NCI-H1092 treated with DMSO at 0.1 percent for 48 hours (cell line): ENCODE measurements around the gene ESYT2.

Experiments used
- DNase-seq: peaks from one replicate; lab custom pipeline; 2025; lab: John Stamatoyannopoulos, UW

The ESYT2 gene

DNA sequence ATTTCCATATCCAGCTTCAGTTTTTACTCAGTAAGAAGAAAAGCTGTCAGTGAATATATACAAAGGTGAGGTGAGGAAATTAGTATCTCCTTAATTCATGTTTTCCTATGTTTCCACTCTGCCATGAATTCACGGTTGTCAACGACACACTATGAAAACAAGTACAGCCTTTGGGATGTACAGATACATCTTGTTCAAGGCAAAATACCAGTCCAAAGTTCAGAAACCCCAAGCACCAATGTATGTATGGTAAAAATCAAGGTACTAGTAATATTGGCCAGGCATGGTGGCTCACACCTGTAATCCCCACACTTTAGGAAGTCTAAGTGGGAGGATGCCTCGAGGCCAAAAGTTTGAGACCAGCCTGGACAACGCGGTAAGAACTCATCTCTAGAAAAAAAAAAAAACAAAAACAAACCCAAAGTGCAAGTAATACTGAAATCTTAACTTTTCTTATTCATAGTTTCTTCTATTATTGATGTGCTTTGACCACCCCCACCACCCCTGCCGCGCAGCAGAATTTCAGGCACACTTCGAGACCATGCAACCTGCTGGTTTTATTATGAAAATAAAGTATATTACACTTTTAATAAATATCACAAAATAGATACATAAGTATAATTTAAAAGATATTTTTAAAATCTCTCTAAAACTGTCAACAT, 3.5 kb downstream of the ESYT2 start:
- DNase-seq, result no peak

- DNase-seq, result no peak
These were observed 5.3 kb downstream of the ESYT2 start for GRCh38 chr7:158824028-158824427.

GRCh38 chr7:158821171-158822031, 7.9 kb downstream of the ESYT2 start:
- no peak for DNase-seq

DNA sequence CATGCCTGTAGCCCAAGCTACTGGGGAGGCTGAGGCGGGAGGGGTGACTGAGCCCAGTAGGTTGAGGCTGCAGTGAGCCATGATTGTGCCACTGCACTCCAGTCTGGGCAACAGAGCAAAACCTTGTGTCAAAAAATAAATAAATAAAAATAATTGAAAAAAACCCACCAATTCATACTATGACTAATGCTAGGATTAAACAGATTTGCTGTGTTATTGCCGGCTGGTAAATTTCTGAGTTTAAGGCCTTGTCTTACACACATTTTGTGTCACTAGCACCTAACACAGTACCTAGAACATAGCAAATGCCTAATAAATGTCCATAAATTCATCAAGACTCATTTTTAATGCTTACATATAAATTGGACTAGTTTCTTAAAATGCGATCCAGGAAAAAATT, 8.7 kb downstream of the ESYT2 start:
- DNase-seq, result no peak

DNA sequence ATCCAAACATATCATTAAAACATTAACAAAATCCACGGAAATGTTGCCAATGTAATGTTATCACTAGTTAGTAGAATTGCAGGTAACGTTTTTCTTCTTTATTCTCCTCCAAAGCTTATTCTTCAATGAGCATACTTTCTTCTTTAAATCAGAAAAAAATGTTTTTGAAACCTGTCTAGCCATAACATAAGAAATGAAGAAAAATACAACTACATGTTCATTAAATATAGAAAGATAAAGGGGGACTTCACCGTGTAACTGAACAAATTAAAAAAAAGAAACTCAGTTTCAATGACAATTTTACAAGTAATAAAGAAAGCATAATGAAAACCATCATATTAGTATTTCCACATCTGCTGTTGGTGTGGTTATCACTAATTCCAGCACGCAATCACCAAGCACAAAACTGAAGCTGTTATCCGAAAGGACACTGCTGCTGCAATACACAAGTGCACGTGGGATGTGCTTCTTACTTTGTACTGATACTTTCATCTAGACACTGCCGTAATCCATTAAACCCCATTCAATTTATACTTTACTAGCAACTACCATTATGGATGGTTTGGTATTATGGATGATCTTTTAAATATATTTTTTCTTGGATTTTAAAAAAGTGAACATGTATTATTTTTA, 9.6 kb downstream of the ESYT2 start:
- no peak for DNase-seq

GRCh38 chr7:158818325-158819213, 10.7 kb downstream of the ESYT2 start:
- no peak for DNase-seq

- DNase-seq, result no peak
These were observed 12.3 kb downstream of the ESYT2 start for GRCh38 chr7:158816995-158817394.

DNA sequence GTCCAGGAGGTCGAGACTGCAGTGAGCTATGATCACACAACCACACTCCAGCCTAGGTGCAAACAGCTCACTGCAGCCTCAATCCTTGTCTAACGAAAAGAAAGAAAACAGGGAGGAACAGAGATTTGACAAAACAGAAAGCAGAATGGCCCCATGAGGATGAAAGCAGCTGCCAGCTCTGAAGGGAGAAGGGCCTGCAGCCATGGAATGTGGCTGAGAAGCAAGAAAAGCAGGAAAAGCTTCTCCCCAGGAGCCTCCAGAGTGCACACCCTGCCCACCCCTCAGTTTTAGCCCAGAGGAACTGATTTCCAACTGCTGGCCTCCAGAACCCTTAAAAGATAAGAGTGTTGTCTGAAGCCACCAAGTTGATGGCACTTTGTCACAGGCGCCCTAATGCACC, 13.0 kb downstream of the ESYT2 start:
- DNase-seq, result no peak

DNA sequence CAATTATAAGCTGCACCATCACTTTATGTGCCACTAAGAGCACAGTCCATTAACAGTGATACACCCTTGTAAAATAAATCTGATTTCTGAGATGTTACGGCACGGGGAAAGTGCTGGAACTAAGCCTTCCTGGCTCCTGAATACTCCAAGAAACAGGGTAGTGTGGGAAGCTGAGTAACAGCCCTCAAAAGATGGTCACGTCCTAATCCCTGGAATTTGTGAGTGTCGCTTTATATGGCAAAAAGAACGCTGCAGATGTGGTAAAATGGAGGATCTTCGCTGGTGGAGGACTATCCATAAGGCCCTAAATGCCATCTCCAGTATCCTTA, 13.5 kb downstream of the ESYT2 start:
- no peak for DNase-seq

DNA sequence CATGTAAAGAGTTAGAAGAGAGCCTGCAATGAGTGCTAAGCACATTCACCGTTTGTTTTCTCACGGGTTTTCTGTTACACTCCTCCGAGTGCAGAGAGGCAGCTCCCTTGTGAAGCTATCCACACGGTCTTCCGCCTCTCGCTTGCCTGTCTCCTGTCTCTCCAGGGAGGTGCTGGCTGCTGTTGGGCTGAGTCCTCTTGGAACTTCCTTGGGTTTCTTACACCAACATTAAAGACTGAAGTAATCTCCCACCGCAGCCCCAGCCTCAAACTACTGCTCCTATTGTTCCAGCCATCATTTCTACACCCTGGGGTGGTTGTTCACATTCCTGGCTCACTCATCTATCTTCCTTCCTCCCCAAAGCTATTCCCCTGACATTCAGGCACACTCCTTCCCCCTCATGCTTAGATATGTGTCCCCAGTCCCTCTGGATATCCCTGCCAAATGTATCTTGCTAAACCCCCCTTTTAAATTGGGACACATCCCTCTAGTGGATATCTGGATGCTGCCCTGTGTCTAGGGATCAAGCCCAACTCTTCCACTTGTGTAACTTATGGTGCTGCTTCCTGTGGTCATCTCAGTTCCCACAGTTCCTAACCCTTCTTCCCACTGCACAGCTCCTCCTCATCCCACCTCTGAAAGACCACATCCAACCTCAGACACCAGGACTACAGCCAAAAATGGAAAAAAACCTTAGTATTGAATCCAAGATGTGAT, 14.1 kb downstream of the ESYT2 start:
- no peak for DNase-seq

GRCh38 chr7:158814637-158815036, 14.7 kb downstream of the ESYT2 start:
- no peak for DNase-seq

DNA sequence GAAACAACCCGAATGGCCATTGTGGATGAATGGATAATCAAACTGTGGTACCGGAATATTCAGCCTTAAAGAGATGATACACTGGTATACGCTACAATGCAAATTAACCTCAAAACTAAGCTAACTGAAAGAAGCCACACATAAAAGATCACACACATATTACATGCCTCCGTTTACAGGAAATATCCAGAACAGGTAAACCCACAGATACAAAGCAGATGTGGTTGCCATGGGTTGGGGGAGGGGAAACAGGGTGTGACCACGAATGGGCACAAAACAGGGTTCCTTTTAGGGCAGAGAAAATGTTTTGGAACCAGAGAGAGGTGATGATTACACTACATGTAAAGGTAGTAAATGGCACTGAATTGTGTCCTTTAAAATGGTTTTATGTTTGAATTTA, 16.6 kb downstream of the ESYT2 start:
- no peak for DNase-seq

DNA sequence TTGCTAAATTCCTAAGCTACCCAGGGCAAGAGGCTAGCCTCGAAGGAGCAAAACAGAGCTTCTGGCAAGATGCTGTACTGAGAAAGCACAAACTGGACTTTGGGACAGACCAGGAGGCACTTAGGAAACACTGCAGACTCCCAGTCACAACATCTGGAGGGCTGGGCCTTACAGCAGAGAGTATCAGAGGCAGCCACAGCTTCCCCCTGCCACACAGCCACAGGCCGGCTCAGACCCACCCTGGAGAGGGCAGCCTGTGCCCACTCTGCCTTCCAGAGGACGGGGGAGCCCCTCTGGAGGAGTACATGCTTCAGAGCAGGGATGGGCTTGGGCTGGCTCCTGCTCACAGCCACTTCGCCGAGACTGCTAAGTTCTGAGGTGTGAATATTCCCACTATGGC, 17.4 kb downstream of the ESYT2 start:
- no peak for DNase-seq

DNA sequence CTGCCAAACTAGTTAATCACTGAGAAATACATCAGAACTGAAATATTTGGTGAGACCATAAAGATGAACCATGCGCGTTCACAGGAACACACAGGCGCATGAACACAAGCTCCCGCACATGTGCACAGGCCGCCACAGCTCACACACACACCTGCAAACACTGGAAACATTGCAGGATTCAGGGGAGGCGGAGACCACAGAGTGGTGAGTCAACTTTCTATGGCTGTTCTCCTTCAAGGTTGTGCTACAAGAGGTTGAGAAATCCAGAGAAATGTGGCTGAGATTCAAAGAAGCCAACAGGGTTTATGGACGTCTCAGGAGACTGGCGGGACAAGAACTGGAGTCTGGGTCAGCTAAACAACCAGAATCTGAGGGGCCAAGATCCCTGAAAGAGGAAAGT, 17.8 kb downstream of the ESYT2 start:
- DNase-seq, result no peak

GRCh38 chr7:158810846-158811245, 18.5 kb downstream of the ESYT2 start:
- no peak for DNase-seq

- DNase-seq, result no peak
These were observed 19.7 kb downstream of the ESYT2 start for GRCh38 chr7:158809596-158809995.

- DNase-seq, result no peak
These were observed 21.2 kb downstream of the ESYT2 start for GRCh38 chr7:158808126-158808525.

DNA sequence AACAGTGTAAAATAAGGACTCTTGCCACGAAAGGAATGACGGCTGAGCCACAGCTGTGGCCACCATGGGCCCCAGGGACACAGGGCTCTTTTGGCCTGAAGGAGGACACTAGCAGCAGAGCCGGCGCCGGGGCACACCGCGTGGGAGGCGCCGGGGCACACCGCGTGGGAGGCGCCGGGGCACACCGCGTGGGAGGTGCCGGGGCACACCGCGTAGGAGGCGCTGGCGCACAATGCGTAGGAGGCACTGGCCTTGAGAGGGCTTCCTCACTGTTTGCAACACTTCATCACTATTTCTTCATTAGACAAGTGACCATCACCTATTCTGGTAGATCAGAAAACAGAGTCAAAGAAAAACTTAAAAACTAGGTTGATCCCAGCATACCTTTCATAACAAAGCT, 23.4 kb downstream of the ESYT2 start:
- DNase-seq, result no peak

GRCh38 chr7:158805414-158805813, 23.9 kb downstream of the ESYT2 start:
- no peak for DNase-seq

- no peak for DNase-seq
These were observed 25.0 kb downstream of the ESYT2 start for GRCh38 chr7:158804335-158804734.

GRCh38 chr7:158803367-158803969, 25.8 kb downstream of the ESYT2 start:
- no peak for DNase-seq
